HepG2 (cell line): ENCODE results near the gene MAPK8IP1. TPM values are rescaled to one million over a fixed set of nuclear protein-coding genes. Genes with fewer than 3 reads are reported as not detected.
A peak's percentile ranks its signal among the peaks of the same experiment; 100 is the strongest.

ENCODE experiments used
- AGO2 ChIP-seq: fragments of 200-400 bp; formaldehyde crosslinking; optimal IDR thresholded peaks from 2 replicates; pipeline ENCODE3; 2017; ENCODE audit warnings: mild to moderate bottlenecking, low read depth, low read length, moderate library complexity
- ARID2 ChIP-seq: sonication (generic); formaldehyde crosslinking; IDR thresholded peaks from 2 replicates; pipeline ENCODE4 v1.8.1; 2022; ENCODE audit warnings: mild to moderate bottlenecking, missing genetic modification reagents, borderline replicate concordance
- DNMT1 ChIP-seq: sonication (generic); formaldehyde crosslinking; IDR thresholded peaks from 2 replicates; pipeline ENCODE4 v1.5.1; 2020; ENCODE audit warnings: mild to moderate bottlenecking, missing genetic modification reagents
- GATA4 ChIP-seq: sonication (generic); IDR thresholded peaks from 2 replicates; pipeline ENCODE4 v1.6.1; 2016; ENCODE audit warnings: antibody characterized with exemption, low read depth, borderline replicate concordance
- GRHL1 ChIP-seq: sonication (generic); formaldehyde crosslinking; conservative IDR thresholded peaks from 2 replicates; pipeline ENCODE4 v1.8.0; 2022; ENCODE audit warnings: missing genetic modification reagents
- KLF12 ChIP-seq: sonication (generic); formaldehyde crosslinking; IDR thresholded peaks from 2 replicates; pipeline ENCODE4 v1.4.0; 2020; ENCODE audit warnings: missing genetic modification reagents, borderline replicate concordance
- KLF15 ChIP-seq: sonication (generic); formaldehyde crosslinking; IDR thresholded peaks from 2 replicates; pipeline ENCODE4 v1.8.1; 2023; ENCODE audit warnings: borderline replicate concordance, mild to moderate bottlenecking, inconsistent platforms, missing genetic modification reagents, mixed read lengths
- MAF1 ChIP-seq: sonication (generic); formaldehyde crosslinking; IDR thresholded peaks from 2 replicates; pipeline ENCODE4 v1.5.0; 2020; ENCODE audit warnings: missing genetic modification reagents, borderline replicate concordance
- NFKBIZ ChIP-seq: IDR thresholded peaks from 2 replicates; pipeline ENCODE4 v1.6.1; 2018; ENCODE audit warnings: missing genetic modification reagents, missing compliant biosample characterization
- RBFOX2 ChIP-seq: fragments of 200-400 bp; formaldehyde crosslinking; IDR thresholded peaks from 2 replicates; pipeline ENCODE4 v1.6.1; 2017; ENCODE audit warnings: low read depth, mild to moderate bottlenecking, low read length
- TBL1XR1 ChIP-seq: fragments of 150-350 bp; IDR thresholded peaks from 2 replicates; pipeline ENCODE4 v1.6.1; 2014; ENCODE audit warnings: borderline replicate concordance, low read length; ENCODE audit not compliant: partially characterized antibody
- ZBTB26 ChIP-seq: IDR thresholded peaks from 2 replicates; pipeline ENCODE4 v1.6.1; 2016; ENCODE audit warnings: missing compliant biosample characterization, missing genetic modification reagents, borderline replicate concordance
- ZFP36L1 ChIP-seq: sonication (generic); formaldehyde crosslinking; IDR thresholded peaks from 2 replicates; pipeline ENCODE4 v1.8.0; 2022; ENCODE audit warnings: mild to moderate bottlenecking, missing genetic modification reagents, moderate library complexity
- ZFYVE20 ChIP-seq: sonication (generic); formaldehyde crosslinking; IDR thresholded peaks from 2 replicates; pipeline ENCODE4 v1.8.0; 2023; ENCODE audit warnings: low read depth, mild to moderate bottlenecking, moderate library complexity, missing genetic modification reagents, borderline replicate concordance
- ZNF678 ChIP-seq: sonication (generic); formaldehyde crosslinking; IDR thresholded peaks from 2 replicates; pipeline ENCODE4 v1.4.0; 2020; ENCODE audit warnings: mild to moderate bottlenecking, missing genetic modification reagents
- ZNF737 ChIP-seq: sonication (generic); formaldehyde crosslinking; IDR thresholded peaks from 2 replicates; pipeline ENCODE4 v1.5.0; 2020; ENCODE audit warnings: missing genetic modification reagents, mild to moderate bottlenecking, borderline replicate concordance
- ZNF800 ChIP-seq: sonication (generic); formaldehyde crosslinking; IDR thresholded peaks from 2 replicates; pipeline ENCODE4 v1.4.0; 2020; ENCODE audit warnings: missing genetic modification reagents
- polyA plus RNA-seq, 8 experiments: library from polyadenylated mRNA; depleted of rRNA in 3 of 8; stranded (reverse) in 7 of 8; unstranded in 1 of 8; fragments of >200 nt; fragmentation: Illumina TruSeq in 4 of 8; extraction: Trizol in 4 of 8; gene quantifications; 2 replicates each; pipeline versions ENCODE4 v1.2.1 to v1.2.3, GENCODE V29; 2011 to 2016; ENCODE audit warnings: low read depth in 4 of 8, missing spikeins in 1 of 8, mixed read lengths in 1 of 8; ENCODE audit not compliant: insufficient read depth in 1 of 8
- total RNA-seq, 5 experiments: library from RNA; depleted of rRNA; stranded (reverse); fragments of >200 nt; fragmentation: Illumina TruSeq; extraction: Trizol; gene quantifications; 2 replicates each; pipeline ENCODE4 v1.2.3, GENCODE V29; 2016; ENCODE audit warnings: low read depth in 1 of 5
- TF ChIP-seq, protein P1 (sequence below): sonication (generic); formaldehyde crosslinking; IDR thresholded peaks from 2 replicates; pipeline ENCODE4 v1.5.1; 2020; ENCODE audit warnings: missing genetic modification reagents, mild to moderate bottlenecking, borderline replicate concordance
- TF ChIP-seq, protein P2 (sequence below): IDR thresholded peaks from 2 replicates; pipeline ENCODE4 v1.6.1; 2018; ENCODE audit warnings: missing genetic modification reagents
- TF ChIP-seq, protein P3 (sequence below): sonication (generic); formaldehyde crosslinking; conservative IDR thresholded peaks from 2 replicates; pipeline ENCODE4 v1.4.0; 2020; ENCODE audit warnings: missing genetic modification reagents

Gene MAPK8IP1
- total and polyA plus RNA-seq, 2 of the 13 experiments (the other 11 are each of a cell fraction or from before 2014, with no cell fraction given): 2.2 to 4.2 TPM

- TF ChIP-seq, protein P1, sequence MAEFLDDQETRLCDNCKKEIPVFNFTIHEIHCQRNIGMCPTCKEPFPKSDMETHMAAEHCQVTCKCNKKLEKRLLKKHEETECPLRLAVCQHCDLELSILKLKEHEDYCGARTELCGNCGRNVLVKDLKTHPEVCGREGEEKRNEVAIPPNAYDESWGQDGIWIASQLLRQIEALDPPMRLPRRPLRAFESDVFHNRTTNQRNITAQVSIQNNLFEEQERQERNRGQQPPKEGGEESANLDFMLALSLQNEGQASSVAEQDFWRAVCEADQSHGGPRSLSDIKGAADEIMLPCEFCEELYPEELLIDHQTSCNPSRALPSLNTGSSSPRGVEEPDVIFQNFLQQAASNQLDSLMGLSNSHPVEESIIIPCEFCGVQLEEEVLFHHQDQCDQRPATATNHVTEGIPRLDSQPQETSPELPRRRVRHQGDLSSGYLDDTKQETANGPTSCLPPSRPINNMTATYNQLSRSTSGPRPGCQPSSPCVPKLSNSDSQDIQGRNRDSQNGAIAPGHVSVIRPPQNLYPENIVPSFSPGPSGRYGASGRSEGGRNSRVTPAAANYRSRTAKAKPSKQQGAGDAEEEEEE (CRISPR knock-in tag): no peak
- TF ChIP-seq MAF1 (CRISPR knock-in tag) (no peak), KLF12 (no peak; the same call in 1 of the 2 replicates), ZNF678 (CRISPR knock-in tag) (0 out of 2 replicates have a peak, but pooled peaks have one; percentile 58), GATA4 (0 out of 2 replicates have a peak, but pooled peaks have one; percentile 35), GRHL1 (CRISPR knock-in tag) (no peak), ZFP36L1 (CRISPR knock-in tag) (no peak), ZBTB26 (CRISPR knock-in tag) (peak; percentile 43; the same call in 1 of the 2 replicates), RBFOX2 (peak; percentile 76), TBL1XR1 (peak; percentile 27), ZFYVE20 (no peak), AGO2 (no peak), DNMT1 (CRISPR knock-in tag) (no peak), ZNF737 (CRISPR knock-in tag) (no peak), KLF15 (CRISPR knock-in tag) (0 out of 2 replicates have a peak, but pooled peaks have one; percentile 41), NFKBIZ (CRISPR knock-in tag) (no peak), ZNF800 (CRISPR knock-in tag) (no peak), ARID2 (CRISPR knock-in tag) (no peak)
- TF ChIP-seq, protein P2, sequence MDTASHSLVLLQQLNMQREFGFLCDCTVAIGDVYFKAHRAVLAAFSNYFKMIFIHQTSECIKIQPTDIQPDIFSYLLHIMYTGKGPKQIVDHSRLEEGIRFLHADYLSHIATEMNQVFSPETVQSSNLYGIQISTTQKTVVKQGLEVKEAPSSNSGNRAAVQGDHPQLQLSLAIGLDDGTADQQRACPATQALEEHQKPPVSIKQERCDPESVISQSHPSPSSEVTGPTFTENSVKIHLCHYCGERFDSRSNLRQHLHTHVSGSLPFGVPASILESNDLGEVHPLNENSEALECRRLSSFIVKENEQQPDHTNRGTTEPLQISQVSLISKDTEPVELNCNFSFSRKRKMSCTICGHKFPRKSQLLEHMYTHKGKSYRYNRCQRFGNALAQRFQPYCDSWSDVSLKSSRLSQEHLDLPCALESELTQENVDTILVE: peak; percentile 41
- TF ChIP-seq, protein P3, sequence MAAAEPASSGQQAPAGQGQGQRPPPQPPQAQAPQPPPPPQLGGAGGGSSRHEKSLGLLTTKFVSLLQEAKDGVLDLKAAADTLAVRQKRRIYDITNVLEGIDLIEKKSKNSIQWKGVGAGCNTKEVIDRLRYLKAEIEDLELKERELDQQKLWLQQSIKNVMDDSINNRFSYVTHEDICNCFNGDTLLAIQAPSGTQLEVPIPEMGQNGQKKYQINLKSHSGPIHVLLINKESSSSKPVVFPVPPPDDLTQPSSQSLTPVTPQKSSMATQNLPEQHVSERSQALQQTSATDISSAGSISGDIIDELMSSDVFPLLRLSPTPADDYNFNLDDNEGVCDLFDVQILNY (CRISPR knock-in tag): no peak
Measured at GRCh38 chr11:45917623-45918330, 32.3 kb downstream of the MAPK8IP1 start, which contains the start of gene PEX16 (continued).
